ENCODE data around the gene RNF212. TPM values are rescaled to one million over a fixed set of nuclear protein-coding genes. Genes with fewer than 3 reads are reported as not detected.
"Not testable (repeated sequence)": the region's sequence is repeated elsewhere in the genome, so short reads cannot be mapped to it uniquely, and the experiment has no call there.

The RNF212 gene
- total RNA-seq, 6 donors from 2014 or later = 2.7 to 14.7 (median 5.3) TPM

- Histone ChIP-seq H3K36me3 (no peaks in the 10 kb centered on the region), H3K4me1 (peaks cover 0 to 18% (median 2%) of the 10 kb centered on the region in 4 donors), H3K9me3 (no peaks in the 10 kb centered on the region), H3K27me3 (peaks cover 0 to 10% (median 4%) of the 10 kb centered on the region in 4 donors), H3K4me3 (peak overlapping the region in 2 of 4 donors; percentile 10 to 18), H3K27ac (peak overlapping the region in 1 of 4 donors; percentile 39)
- DNase-seq (peak in 1 of 2 donors; percentile 91), ATAC-seq (ENCODE audit: low FRiP score in 2 of 2) (peak; percentile 61 to 77)
- no peak for TF ChIP-seq CTCF (IDR thresholded peaks at IDR 0.05)
- TF ChIP-seq EP300 (IDR thresholded peaks at IDR 0.05) = no peak
- no peak for TF ChIP-seq POLR2AphosphoS5 (IDR thresholded peaks at IDR 0.05)
- no peak for TF ChIP-seq POLR2A (IDR thresholded peaks at IDR 0.05)
- WGBS, 2 donors = 41 to 47% methylated on average over 29 to 34 of the region's 34 CpGs
Observed at GRCh38 chr4:1055721-1056590, 57.4 kb downstream of the RNF212 start.

DNA sequence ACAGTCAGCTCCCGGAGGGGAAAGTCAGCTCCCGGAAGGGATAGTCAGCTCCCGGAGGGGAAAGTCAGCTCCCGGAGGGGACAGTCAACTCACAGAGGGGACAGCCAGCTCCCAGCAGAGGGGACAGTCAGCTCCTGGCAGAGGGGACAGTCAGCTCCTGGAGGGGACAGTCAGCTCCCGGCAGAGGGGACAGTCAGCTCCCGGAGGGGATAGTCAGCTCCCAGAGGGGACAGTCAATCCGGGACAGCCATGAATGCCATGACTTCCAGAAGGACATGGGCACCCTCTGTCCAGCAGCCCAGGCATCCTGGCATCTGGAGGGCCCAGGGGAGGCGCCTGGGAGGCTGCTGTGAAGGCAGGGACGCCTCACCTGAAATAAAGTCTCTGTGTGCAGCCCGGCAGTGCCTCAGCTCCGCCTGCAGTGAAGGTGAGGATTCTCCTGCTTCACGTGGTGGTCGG lies 58.1 kb downstream of the RNF212 start:
- H3K9me3 ChIP-seq; ATAC-seq (ENCODE audit: low FRiP score in 2 of 2); H3K36me3 ChIP-seq: not testable (repeated sequence)
- peak in 1 of 2 donors; percentile 44 for DNase-seq
- Histone ChIP-seq H3K27me3 (peaks cover 0 to 10% (median 4%) of the 10 kb centered on the region in 4 donors), H3K4me1 (peaks cover 0 to 22% (median 2%) of the 10 kb centered on the region in 4 donors), H3K4me3 (peak overlapping the region in 3 of 4 donors; percentile 10 to 18 (median 13)), H3K27ac (peak overlapping the region in 1 of 4 donors; percentile 39)
- 28 to 39% methylated on average over 5 to 8 of the region's 13 CpGs for WGBS, 2 donors

DNA sequence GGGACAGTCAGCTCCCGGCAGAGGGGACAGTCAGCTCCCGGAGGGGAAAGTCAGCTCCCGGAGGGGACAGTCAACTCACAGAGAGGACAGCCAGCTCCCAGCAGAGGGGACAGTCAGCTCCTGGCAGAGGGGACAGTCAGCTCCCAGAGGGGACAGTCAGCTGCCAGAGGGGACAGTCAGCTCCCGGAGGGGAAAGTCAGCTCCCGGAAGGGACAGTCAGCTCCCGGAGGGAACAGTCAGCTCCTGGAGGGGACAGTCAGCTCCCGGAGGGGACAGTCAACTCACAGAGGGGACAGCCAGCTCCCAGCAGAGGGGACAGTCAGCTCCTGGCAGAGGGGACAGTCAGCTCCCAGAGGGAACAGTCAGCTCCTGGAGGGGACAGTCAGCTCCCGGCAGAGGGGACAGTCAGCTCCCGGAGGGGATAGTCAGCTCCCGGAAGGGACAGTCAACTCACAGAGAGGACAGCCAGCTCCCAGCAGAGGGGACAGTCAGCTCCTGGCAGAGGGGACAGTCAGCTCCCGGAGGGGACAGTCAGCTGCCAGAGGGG lies 58.6 kb downstream of the RNF212 start:
- H3K9me3 ChIP-seq; DNase-seq; ATAC-seq (ENCODE audit: low FRiP score in 2 of 2); H3K36me3 ChIP-seq; H3K27ac ChIP-seq: not testable (repeated sequence)
- H3K4me3 ChIP-seq = peak overlapping the region in 1 of 4 donors; percentile 13
- peaks cover 0 to 10% (median 4%) of the 10 kb centered on the region in 4 donors for H3K27me3 ChIP-seq
- peaks cover 0 to 22% (median 2%) of the 10 kb centered on the region in 4 donors for H3K4me1 ChIP-seq
- WGBS, 2 donors = 45 to 69% methylated on average over 2 to 3 of the region's 11 CpGs

DNA sequence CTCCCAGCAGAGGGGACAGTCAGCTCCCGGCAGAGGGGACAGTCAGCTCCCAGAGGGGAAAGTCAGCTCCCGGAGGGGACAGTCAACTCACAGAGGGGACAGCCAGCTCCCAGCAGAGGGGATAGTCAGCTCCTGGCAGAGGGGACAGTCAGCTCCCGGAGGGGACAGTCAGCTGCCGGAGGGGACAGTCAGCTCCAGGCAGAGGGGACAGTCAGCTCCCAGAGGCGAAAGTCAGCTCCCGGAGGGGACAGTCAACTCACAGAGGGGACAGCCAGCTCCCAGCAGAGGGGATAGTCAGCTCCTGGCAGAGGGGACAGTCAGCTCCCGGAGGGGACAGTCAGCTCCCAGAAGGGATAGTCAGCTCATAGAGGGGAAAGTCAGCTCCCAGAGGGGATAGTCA lies 59.5 kb downstream of the RNF212 start:
- Histone ChIP-seq H3K27me3 (peaks cover 0 to 10% (median 4%) of the 10 kb centered on the region in 4 donors), H3K4me1 (peaks cover 0 to 22% (median 2%) of the 10 kb centered on the region in 4 donors), H3K27ac (peak overlapping the region in 2 of 4 donors; percentile 1 to 42)
- WGBS, 2 donors = 64 to 72% methylated on average over 6 to 7 of the region's 7 CpGs
- DNase-seq = peak in 1 of 2 donors; percentile 32
- H3K36me3 ChIP-seq; H3K9me3 ChIP-seq; ATAC-seq (ENCODE audit: low FRiP score in 2 of 2); H3K4me3 ChIP-seq: not testable (repeated sequence)

- peaks cover 0 to 10% (median 4%) of the 10 kb centered on the region in 4 donors for H3K27me3 ChIP-seq
- DNase-seq (peak in 1 of 2 donors; percentile 34), ATAC-seq (ENCODE audit: low FRiP score in 2 of 2) (peak in 1 of 2 donors; percentile 22)
- H3K4me3 ChIP-seq = peak overlapping the region in 1 of 4 donors; percentile 5
- H3K36me3 ChIP-seq = no peaks in the 10 kb centered on the region
- H3K27ac ChIP-seq = peak overlapping the region in 2 of 4 donors; percentile 1 to 42
- H3K4me1 ChIP-seq = peaks cover 0 to 22% (median 3%) of the 10 kb centered on the region in 4 donors
- TF ChIP-seq POLR2A (IDR thresholded peaks at IDR 0.05) (no peak), POLR2AphosphoS5 (IDR thresholded peaks at IDR 0.05) (peak in 1 of 2 donors; percentile 17)
- no peaks in the 10 kb centered on the region for H3K9me3 ChIP-seq
- WGBS, 2 donors = 56 to 62% methylated on average over 21 to 24 of the region's 24 CpGs
Observed at GRCh38 chr4:1053080-1053661, 60.2 kb downstream of the RNF212 start.

DNA sequence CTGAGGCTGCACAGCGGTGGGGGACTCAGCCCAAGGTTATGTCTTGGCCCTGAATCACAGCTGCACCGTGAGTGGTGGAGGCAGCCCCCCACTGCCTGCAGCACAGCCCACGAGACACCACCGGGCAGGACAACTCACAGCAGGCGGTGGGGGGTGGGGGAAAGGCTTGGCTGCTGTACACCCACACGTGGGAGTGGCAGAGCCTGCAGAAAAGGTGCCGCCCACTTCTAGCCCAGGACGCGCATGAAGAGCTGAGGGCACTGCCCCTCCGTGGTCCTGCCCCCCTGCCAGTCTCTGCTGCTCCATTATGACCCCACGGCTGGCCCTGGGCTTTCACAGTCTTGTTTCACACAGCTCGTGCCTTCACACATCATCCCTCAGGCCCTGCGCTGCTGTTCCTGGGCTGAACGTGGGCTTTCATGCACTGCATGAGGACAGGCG lies 61.1 kb downstream of the RNF212 start:
- TF ChIP-seq POLR2AphosphoS5 (IDR thresholded peaks at IDR 0.05) (no peak), CTCF (IDR thresholded peaks at IDR 0.05) (no peak), EP300 (IDR thresholded peaks at IDR 0.05) (no peak), POLR2A (IDR thresholded peaks at IDR 0.05) (no peak)
- 63 to 89% methylated on average over 4 to 15 of the region's 15 CpGs for WGBS, 2 donors
- Histone ChIP-seq H3K27ac (no peak overlapping the region), H3K36me3 (no peaks in the 10 kb centered on the region), H3K4me1 (peaks cover 6 to 31% (median 11%) of the 10 kb centered on the region in 4 donors), H3K27me3 (peaks cover 0 to 10% (median 4%) of the 10 kb centered on the region in 4 donors), H3K9me3 (no peaks in the 10 kb centered on the region), H3K4me3 (no peak overlapping the region)
- DNase-seq (peak in 1 of 2 donors; percentile 48), ATAC-seq (ENCODE audit: low FRiP score in 2 of 2) (no peak)

All from upper lobe of left lung (tissue), 6 donors.